Adrenal gland (tissue), 12 donors: ENCODE measurements around the gene LGR5. TPM values are rescaled to one million over a fixed set of nuclear protein-coding genes. Genes with fewer than 3 reads are reported as not detected.

ENCODE experiments used
- DNase-seq, 7 donors: peaks; one replicate each; pipeline ENCODE4 v3.0.0-alpha.2; 2019 to 2020
- H3K27ac ChIP-seq, 5 donors: fragments of 200-600 bp; sonication (generic) in 4 of 5; 1 replicate in 3 of 5; 2 replicates in 2 of 5; pipeline versions ENCODE4 v1.5.1 to v1.8.0; 2016 to 2020; ENCODE audit warnings: mild to moderate bottlenecking in 1 of 5
- H3K27me3 ChIP-seq: fragments of 200-600 bp; 2 replicates; pipeline ENCODE4 v1.8.0; 2021
- H3K36me3 ChIP-seq, 2 donors: fragments of 200-600 bp; replicated peaks in 1 of 2; 1 replicate in 1 of 2; 2 replicates in 1 of 2; pipeline versions ENCODE4 v1.5.1 to v1.8.0; 2018 to 2022
- H3K4me1 ChIP-seq, 2 donors: fragments of 200-600 bp; replicated peaks in 1 of 2; 1 replicate in 1 of 2; 2 replicates in 1 of 2; pipeline versions ENCODE4 v1.5.1 to v1.8.0; 2018 to 2021
- H3K4me3 ChIP-seq, 4 donors: fragments of 200-600 bp; sonication (generic) in 3 of 4; one replicate each; pipeline ENCODE4 v1.5.1; 2016 to 2018
- H3K9me3 ChIP-seq, 3 donors: fragments of 200-600 bp; sonication (generic) in 1 of 3; replicated peaks in 1 of 3; 1 replicate in 2 of 3; 2 replicates in 1 of 3; pipeline versions ENCODE4 v1.5.1 to v1.8.0; 2016 to 2021
- CTCF ChIP-seq, 6 experiments: fragments of 450-650 bp in 4 of 6; fragments of 200-600 bp in 2 of 6; sonication (generic) in 1 of 6; IDR thresholded peaks; 1 replicate in 5 of 6; 2 replicates in 1 of 6; pipeline versions ENCODE4 v1.5.1 to v1.8.0; 2016 to 2021; ENCODE audit warnings: antibody characterized with exemption in 6 of 6, mild to moderate bottlenecking in 2 of 6, moderate library complexity in 1 of 6
- POLR2A ChIP-seq, 2 donors: fragments of 450-650 bp; IDR thresholded peaks; one replicate each; pipeline ENCODE4 v1.6.1; 2017; ENCODE audit warnings: antibody characterized with exemption in 2 of 2, mild to moderate bottlenecking in 2 of 2, moderate library complexity in 1 of 2
- WGBS, 4 donors: extraction: QIAGEN DNeasy Blood & Tissue Kit in 2 of 4; methylation state at CpG; one replicate each; pipeline versions ENCODE4 v1.1.5 to v1.1.7; 2013 to 2017; 5-methylcytosine and 5-hydroxymethylcytosine counted together
- intact Hi-C, 2 donors: fragments of 100-400 bp; cut with DNase I; formaldehyde crosslinking; loops; one replicate each; pipeline versions ENCODE4 v1.14.1 to v1.15.0; 2022 to 2023
- polyA plus RNA-seq, 3 donors: library from polyadenylated mRNA; stranded (reverse); fragments of 200-250 nt in 2 of 3; fragments of 350-450 nt in 1 of 3; fragmentation: Illumina TruSeq in 1 of 3; extraction: RNeasy Lipid Tissue Mini Kit (QIAGEN cat#74804) in 1 of 3; gene quantifications; one replicate each; pipeline ENCODE4 v1.2.3, GENCODE V29; 2013 to 2014
- total RNA-seq, 9 donors: library from RNA; depleted of rRNA in 4 of 9; stranded (reverse); fragments of >200 nt in 4 of 9; fragments of 120-200 nt in 1 of 9; fragmentation: NEBNext Ultra II Directional in 1 of 9; extraction: Animal tissue kit (Norgen Biotek cat#: 25700) in 1 of 9; gene quantifications; one replicate each; pipeline versions ENCODE4 v1.1.0 to v1.2.4, GENCODE V29; 2013 to 2023
- donor health status: healthy with polysubstance abuse.
- donor health status: Bipolar disorder and iron deficiency.
- donor health status: DM: yes; HTN: yes; CAD: no.
- donor health status: DM: no; HTN: no; CAD: no.
- donor health status: DM: no; HTN: no; CAD: no.
- donor health status: DM: yes; HTN: yes; CAD: no.

Gene LGR5
- total and polyA plus RNA-seq, 12 donors = 0.39 to 6.1 (median 2.1) TPM

GRCh38 chr12:71584356-71584755, 144.8 kb downstream of the LGR5 start:
- H3K27ac ChIP-seq = no peak overlapping the region
- no peaks in the 10 kb centered on the region for H3K27me3 ChIP-seq
- intact Hi-C loops = no loop called here
- no peaks in the 10 kb centered on the region for H3K4me1 ChIP-seq
- TF ChIP-seq CTCF (IDR thresholded peaks at IDR 0.05) (no peak), POLR2A (IDR thresholded peaks at IDR 0.05) (no peak)
- H3K36me3 ChIP-seq = no peaks in the 10 kb centered on the region
- no peak for DNase-seq
- H3K4me3 ChIP-seq = no peak overlapping the region
- H3K9me3 ChIP-seq = no peaks in the 10 kb centered on the region
- 80 to 83% (median 82%) methylated on average over 3 of the region's 3 CpGs for WGBS, 4 donors

- no peak for DNase-seq
- Histone ChIP-seq H3K9me3 (no peaks in the 10 kb centered on the region), H3K4me1 (no peaks in the 10 kb centered on the region), H3K27me3 (no peaks in the 10 kb centered on the region), H3K4me3 (no peak overlapping the region), H3K36me3 (no peaks in the 10 kb centered on the region), H3K27ac (no peak overlapping the region)
- intact Hi-C loops = no loop called here
- WGBS, 4 donors = 24 to 56% (median 40%) methylated on average over 1 of the region's 1 CpG
- TF ChIP-seq POLR2A (IDR thresholded peaks at IDR 0.05) = no peak
Measured at GRCh38 chr12:71585218-71585617, 145.6 kb downstream of the LGR5 start.

- intact Hi-C loops = no loop called here
- H3K27me3 ChIP-seq = no peaks in the 10 kb centered on the region
- H3K4me1 ChIP-seq = no peaks in the 10 kb centered on the region
- 79 to 87% (median 82%) methylated on average over 2 of the region's 2 CpGs for WGBS, 4 donors
- H3K9me3 ChIP-seq = no peaks in the 10 kb centered on the region
- H3K27ac ChIP-seq = no peak overlapping the region
- no peak overlapping the region for H3K4me3 ChIP-seq
- no peaks in the 10 kb centered on the region for H3K36me3 ChIP-seq
- no peak for DNase-seq
- TF ChIP-seq POLR2A (IDR thresholded peaks at IDR 0.05) (no peak), CTCF (IDR thresholded peaks at IDR 0.05) (no peak)
Measured at GRCh38 chr12:71587012-71587411, 147.4 kb downstream of the LGR5 start.

GRCh38 chr12:71589478-71589881, 149.9 kb downstream of the LGR5 start:
- H3K9me3 ChIP-seq = no peaks in the 10 kb centered on the region
- peaks cover 8% of the 10 kb centered on the region for H3K27me3 ChIP-seq
- 37 to 75% (median 39%) methylated on average over 4 of the region's 4 CpGs for WGBS, 4 donors
- H3K27ac ChIP-seq = no peak overlapping the region
- no peak for DNase-seq
- H3K4me3 ChIP-seq = no peak overlapping the region
- TF ChIP-seq POLR2A (IDR thresholded peaks at IDR 0.05) (no peak), CTCF (IDR thresholded peaks at IDR 0.05) (no peak)
- no peaks in the 10 kb centered on the region for H3K4me1 ChIP-seq
- intact Hi-C loops = no loop called here
- H3K36me3 ChIP-seq = no peaks in the 10 kb centered on the region

- Histone ChIP-seq H3K27ac (no peak overlapping the region), H3K4me3 (no peak overlapping the region), H3K4me1 (no peaks in the 10 kb centered on the region), H3K36me3 (no peaks in the 10 kb centered on the region), H3K9me3 (no peaks in the 10 kb centered on the region), H3K27me3 (peaks cover 8% of the 10 kb centered on the region)
- intact Hi-C loops = no loop called here
- WGBS, 4 donors = 62 to 81% (median 67%) methylated on average over 2 of the region's 2 CpGs
- DNase-seq = no peak
- TF ChIP-seq CTCF (IDR thresholded peaks at IDR 0.05) (no peak), POLR2A (IDR thresholded peaks at IDR 0.05) (no peak)
Measured at GRCh38 chr12:71591601-71592000, 152.0 kb downstream of the LGR5 start.
